Measurements from ENCODE around the gene CARM1.

The CARM1 gene

DNA sequence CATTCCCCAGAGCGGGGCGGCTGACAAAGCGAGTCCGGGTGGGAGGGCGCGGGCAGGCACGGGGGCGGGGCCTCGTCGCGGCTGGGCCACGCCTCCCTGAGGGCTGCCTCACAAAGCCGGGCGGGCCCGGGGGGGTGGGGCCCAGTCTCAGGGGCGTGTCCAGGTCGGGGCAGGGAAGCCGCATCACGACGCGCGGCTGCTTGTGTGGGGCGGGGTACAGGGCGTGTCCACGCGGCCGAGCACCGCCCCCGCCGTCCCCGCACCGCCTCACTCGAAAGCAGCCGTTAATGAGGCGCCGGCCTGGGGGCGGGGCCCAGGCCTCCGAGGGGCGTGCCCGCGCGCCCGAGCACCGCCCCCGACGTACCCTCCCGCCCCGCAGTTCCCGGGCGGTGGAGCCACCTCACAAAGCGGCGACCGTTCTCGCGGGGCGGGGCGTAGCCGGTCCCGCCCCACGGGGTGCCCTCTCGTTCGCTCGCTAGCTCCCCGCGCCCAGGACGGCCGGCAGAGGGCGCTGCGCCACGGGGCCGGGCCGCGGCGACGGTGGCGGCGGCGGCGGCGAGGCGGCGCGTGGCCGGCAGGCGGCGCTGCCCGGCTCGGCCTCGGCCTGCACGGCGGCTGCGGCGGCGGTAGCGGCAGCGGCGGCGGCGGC lies at the start of gene CARM1:
CARM1 (plus strand) TSS at position 599 of the 649 bp plus-strand sequence. CDS start 150 bp downstream, outside the sequence.
- Mint-ChIP-seq H3K4me3 (peak within 1 kb of the TSS; percentile 77 to 83), H3K9me3 (no peaks in the 10 kb centered on the region), H3K27ac (peak within 1 kb of the TSS; percentile 59 to 89), H3K27me3 (no peaks in the 10 kb centered on the region), H3K4me1 (peaks cover 64% of the 10 kb centered on the region)
- DNase-seq (peak; percentile 99 to 100), ATAC-seq (peak; percentile 89)

- DNase-seq, result no peak
- peak overlapping the region in 1 of 2 donors; percentile 85 for H3K27ac Mint-ChIP-seq
- H3K4me1 Mint-ChIP-seq, result peaks cover 29% of the 10 kb centered on the region
- H3K27me3 Mint-ChIP-seq, result no peaks in the 10 kb centered on the region
- ATAC-seq, result no peak
- H3K9me3 Mint-ChIP-seq, result no peaks in the 10 kb centered on the region
- H3K4me3 Mint-ChIP-seq, result no peak overlapping the region
These were observed 47.7 kb upstream of the CARM1 start for GRCh38 chr19:10823690-10824089.

GRCh38 chr19:10826231-10826630 lies 45.1 kb upstream of the CARM1 start:
- ATAC-seq (no peak), DNase-seq (no peak)
- Mint-ChIP-seq H3K27me3 (no peaks in the 10 kb centered on the region), H3K4me1 (peaks cover 15% of the 10 kb centered on the region), H3K4me3 (no peak overlapping the region), H3K27ac (no peak overlapping the region), H3K9me3 (no peaks in the 10 kb centered on the region)

- no peaks in the 10 kb centered on the region for H3K27me3 Mint-ChIP-seq
- no peaks in the 10 kb centered on the region for H3K9me3 Mint-ChIP-seq
- DNase-seq (no peak), ATAC-seq (no peak)
- no peak overlapping the region for H3K4me3 Mint-ChIP-seq
- no peak overlapping the region for H3K27ac Mint-ChIP-seq
- peaks cover 10% of the 10 kb centered on the region for H3K4me1 Mint-ChIP-seq
These were observed 44.5 kb upstream of the CARM1 start for GRCh38 chr19:10826846-10827245.

- DNase-seq (no peak), ATAC-seq (peak; percentile 36)
- H3K4me1 Mint-ChIP-seq, result peaks cover 9% of the 10 kb centered on the region
- no peaks in the 10 kb centered on the region for H3K9me3 Mint-ChIP-seq
- H3K27me3 Mint-ChIP-seq, result no peaks in the 10 kb centered on the region
- no peak overlapping the region for H3K4me3 Mint-ChIP-seq
- H3K27ac Mint-ChIP-seq, result peak overlapping the region; percentile 49 to 96
These were observed 42.2 kb upstream of the CARM1 start for GRCh38 chr19:10828981-10829821.

- no peaks in the 10 kb centered on the region for H3K27me3 Mint-ChIP-seq
- no peaks in the 10 kb centered on the region for H3K9me3 Mint-ChIP-seq
- no peak overlapping the region for H3K4me3 Mint-ChIP-seq
- peak overlapping the region; percentile 49 to 96 for H3K27ac Mint-ChIP-seq
- ATAC-seq (peak; percentile 35), DNase-seq (no peak)
- peaks cover 12% of the 10 kb centered on the region for H3K4me1 Mint-ChIP-seq
These were observed 41.4 kb upstream of the CARM1 start for GRCh38 chr19:10829967-10830366.

GRCh38 chr19:10830370-10830769 lies 41.0 kb upstream of the CARM1 start:
- DNase-seq (no peak), ATAC-seq (peak; percentile 1)
- peaks cover 16% of the 10 kb centered on the region for H3K4me1 Mint-ChIP-seq
- no peaks in the 10 kb centered on the region for H3K9me3 Mint-ChIP-seq
- no peaks in the 10 kb centered on the region for H3K27me3 Mint-ChIP-seq
- H3K4me3 Mint-ChIP-seq, result no peak overlapping the region
- peak overlapping the region in 1 of 2 donors; percentile 96 for H3K27ac Mint-ChIP-seq

DNA sequence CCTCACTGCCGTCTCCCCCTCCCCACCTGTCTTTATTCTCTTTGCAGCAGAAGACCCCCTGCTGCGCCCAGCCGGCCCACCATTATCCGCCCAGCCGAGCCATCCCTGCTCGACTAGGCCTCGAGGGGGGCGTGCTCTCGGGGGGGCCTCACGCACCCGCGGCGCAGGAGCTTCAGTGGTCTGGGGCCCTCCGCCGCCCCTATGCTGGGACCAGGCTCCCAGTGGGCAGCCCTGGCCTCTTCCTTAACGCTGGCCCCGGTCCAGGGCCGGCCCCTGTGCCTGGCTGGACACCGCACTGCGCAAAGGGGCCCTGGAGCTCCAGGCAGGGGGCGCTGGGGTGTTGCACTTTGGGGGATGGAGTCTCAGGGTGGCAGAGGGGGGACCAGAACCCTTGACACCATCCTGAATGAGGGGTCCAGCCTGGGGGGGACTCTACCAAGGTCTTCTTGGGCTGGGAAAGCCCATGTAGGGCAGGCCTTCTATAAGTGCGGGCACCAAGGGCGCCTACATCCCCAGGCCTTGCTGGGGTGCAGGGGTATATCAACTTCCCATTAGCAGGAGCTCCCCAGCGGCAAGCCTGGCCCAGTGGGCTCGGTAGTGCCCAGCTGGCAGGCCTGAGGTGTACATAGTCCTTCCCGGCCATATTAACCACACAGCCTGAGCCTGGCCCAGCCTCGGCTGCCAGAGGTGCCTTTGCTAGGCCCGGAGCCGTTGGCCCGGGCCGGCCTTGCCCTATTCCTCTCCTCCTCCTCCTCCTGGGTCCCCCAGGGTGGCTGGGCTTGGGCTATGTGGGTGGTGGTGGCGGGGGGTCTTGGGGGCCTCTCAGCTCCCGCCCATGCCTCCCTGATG lies 40.2 kb upstream of the CARM1 start:
- Mint-ChIP-seq H3K27ac (peak overlapping the region in 1 of 2 donors; percentile 89), H3K27me3 (no peaks in the 10 kb centered on the region), H3K4me3 (no peak overlapping the region), H3K4me1 (peaks cover 24% of the 10 kb centered on the region), H3K9me3 (peaks cover 0 to under 1% of the 10 kb centered on the region in 2 donors)
- ATAC-seq, result no peak
- DNase-seq, result no peak

DNA sequence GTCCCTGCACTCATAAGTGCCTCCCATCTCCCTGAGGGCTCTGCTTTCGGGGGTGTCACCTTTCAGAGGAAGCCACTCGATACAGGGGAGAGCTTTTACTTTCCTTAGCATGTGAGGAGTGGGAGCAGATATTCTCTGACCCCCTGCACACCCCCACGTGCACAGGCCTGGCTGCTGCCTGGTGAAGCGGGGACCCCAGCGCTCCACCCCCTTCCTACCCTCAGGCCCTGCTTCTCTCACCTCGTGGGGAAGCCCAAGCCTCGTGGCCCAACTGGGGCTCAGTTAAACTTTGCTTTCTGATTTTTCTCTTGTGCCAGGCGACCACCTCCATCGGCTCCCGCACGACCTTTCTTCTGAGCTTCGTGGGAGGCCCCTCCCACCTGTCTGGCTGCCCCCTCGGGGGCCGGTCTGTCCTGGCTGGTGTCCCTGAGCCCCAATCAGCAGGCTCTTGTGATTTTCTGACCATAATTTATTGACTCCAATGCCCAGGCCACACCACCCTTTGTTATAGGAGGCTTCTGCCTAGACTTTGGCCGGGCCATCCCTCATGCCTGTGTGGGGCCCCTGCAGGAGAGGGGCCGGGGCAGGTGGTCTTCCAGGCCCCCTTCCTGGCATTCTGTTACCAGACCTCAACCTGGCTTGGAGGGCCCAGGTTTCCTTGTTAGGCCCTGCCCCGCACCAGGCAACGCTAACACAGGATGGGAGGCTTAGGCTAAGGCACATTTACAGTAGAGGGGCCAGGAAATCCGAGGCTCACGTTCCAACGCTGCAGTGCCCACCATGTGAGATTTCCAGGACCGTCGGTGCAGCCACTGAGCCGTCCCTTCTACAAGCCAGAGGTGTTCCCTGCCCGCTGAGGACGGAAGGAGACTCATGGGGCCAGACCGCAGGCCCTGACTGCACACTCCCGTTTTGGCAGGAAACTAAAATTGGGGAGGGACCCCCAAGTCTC lies 39.1 kb upstream of the CARM1 start:
- Mint-ChIP-seq H3K4me1 (peaks cover 34% of the 10 kb centered on the region), H3K4me3 (no peak overlapping the region), H3K9me3 (peaks cover 0 to 7% of the 10 kb centered on the region in 2 donors), H3K27me3 (no peaks in the 10 kb centered on the region), H3K27ac (peak overlapping the region; percentile 52 to 89)
- ATAC-seq, result no peak
- DNase-seq, result no peak

- peak overlapping the region in 1 of 2 donors; percentile 74 for H3K27ac Mint-ChIP-seq
- no peak for DNase-seq
- ATAC-seq, result no peak
- H3K4me1 Mint-ChIP-seq, result peaks cover 34% of the 10 kb centered on the region
- H3K4me3 Mint-ChIP-seq, result no peak overlapping the region
- peaks cover 0 to 7% of the 10 kb centered on the region in 2 donors for H3K9me3 Mint-ChIP-seq
- H3K27me3 Mint-ChIP-seq, result no peaks in the 10 kb centered on the region
These were observed 38.4 kb upstream of the CARM1 start for GRCh38 chr19:10832939-10833296.

DNA sequence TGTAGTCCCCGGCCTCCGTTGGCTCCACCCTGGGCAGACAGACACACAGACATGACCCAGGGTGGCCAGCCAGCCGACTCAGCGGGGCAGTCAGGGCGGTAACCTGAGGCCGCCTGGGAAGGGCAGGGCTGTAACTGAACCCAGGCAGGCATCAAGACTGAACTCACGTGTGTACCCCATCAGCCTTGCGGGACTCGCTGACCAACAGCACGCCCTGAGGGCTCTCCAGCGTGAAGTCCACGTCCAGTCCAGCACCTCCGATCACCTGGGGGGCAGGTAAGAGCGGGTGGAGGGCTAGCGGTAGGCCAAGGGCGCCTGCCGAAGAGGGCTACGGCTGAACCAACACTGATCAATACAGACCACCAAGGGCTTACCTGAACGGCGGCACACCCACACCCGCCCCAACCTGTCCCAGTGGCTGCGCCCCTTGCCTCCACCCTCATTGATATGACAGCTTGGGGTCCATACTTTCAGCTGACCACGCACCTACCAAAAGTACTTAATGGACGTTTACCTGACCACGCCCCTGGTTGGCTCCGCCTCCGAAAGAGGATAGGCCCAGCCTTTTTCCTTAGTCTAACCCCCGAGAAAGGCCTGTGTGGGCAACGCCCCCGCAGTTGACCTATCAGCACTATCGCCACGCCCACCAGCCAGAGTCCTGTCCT lies 36.1 kb upstream of the CARM1 start:
- peaks cover 5 to 7% of the 10 kb centered on the region in 2 donors for H3K9me3 Mint-ChIP-seq

DNA sequence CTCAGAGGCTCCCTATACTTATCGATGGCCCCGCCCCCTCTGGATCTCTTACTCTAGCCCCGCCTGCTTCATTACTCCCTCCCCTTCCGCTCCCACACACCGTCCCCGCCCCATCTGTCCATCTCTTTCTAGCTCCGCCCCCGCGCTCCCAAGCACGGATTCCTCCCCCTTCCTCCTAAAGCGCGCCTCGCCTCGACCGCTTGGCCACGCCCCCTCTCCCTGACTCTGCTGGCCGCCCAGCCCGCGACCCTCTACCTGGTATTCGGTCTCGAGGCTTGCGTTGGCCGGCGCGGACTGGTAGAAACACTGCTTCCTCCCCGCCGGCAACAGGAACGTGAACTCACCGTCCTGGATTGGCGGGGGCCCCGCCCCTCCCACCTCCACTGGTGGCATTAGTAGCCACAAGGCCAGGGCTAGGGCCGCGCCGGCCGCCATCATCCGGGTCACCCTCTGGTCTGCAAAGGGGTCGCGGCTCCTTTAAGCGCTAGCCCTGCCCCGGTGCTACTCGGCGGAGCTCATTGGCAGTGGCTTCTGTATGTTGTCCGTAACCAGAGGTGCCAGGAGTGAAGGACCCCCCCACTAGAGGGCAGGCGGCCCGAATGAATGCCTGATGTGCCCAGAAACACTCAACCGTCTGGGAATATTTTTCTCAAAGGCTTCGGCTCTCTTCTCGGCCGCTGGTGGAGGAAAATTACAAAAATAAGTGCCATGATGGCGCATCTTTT lies 35.4 kb upstream of the CARM1 start, which contains the start of gene TMED1:
TMED1 (minus strand) TSS at position 459 of the 725 bp plus-strand sequence; CDS start at position 438, 21 bp downstream.
- Mint-ChIP-seq H3K27me3 (no peaks in the 10 kb centered on the region), H3K4me1 (peaks cover 29% of the 10 kb centered on the region), H3K27ac (peak within 1 kb of the TSS; percentile 99), H3K4me3 (peak within 1 kb of the TSS; percentile 90 to 96), H3K9me3 (peaks cover 5 to 7% of the 10 kb centered on the region in 2 donors)
- peak; percentile 96 to 98 for DNase-seq
- ATAC-seq, result peak; percentile 93

More for the DNA sequence above, 36.1 kb upstream of the CARM1 start:
- ATAC-seq (peak; percentile 0), DNase-seq (no peak)
- peak overlapping the region; percentile 90 to 96 for H3K4me3 Mint-ChIP-seq
- H3K27me3 Mint-ChIP-seq, result no peaks in the 10 kb centered on the region
- peak overlapping the region; percentile 99 for H3K27ac Mint-ChIP-seq
- peaks cover 31% of the 10 kb centered on the region for H3K4me1 Mint-ChIP-seq

DNA sequence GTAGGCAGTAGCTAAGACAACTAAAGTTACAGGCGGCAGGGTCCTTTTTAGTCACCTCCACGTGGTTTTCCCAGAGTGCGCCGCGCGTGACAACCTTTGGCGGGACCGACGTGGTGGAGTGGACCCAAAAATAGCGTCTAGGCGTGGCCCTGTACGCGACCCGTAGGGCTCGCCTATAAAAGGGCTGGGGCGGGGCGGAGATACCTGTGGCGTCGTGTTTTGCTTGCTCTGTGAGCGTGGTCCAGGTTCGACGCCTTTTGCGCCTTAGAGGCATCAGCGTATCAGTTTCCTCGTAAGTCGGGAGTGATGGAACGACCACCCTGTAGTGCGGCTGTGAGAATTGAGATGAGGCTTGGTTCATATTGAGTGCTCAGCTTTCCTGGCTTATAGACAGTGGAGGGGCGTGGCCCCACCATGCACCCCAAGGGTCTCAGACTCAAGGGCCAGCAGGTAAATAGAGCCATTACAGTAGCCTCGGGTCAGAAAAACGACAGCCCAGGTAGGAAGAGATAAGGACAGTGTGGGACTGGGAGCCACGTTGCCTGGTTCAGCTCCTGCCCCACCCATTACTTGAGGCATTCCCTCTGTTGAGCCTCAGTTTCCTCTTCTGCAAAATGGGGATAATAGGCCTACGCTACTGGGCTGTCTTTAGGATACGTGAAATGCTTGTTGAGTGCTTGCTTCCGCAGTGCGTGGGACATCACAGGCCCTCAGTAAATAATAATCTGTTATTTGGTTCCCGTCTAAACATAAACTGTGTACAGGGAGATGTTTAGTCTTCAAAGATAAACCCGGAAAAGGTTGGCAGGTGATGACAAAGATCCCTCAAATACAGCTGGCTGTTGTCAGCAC lies 34.6 kb upstream of the CARM1 start:
- Mint-ChIP-seq H3K4me3 (peak overlapping the region; percentile 90 to 96), H3K27ac (peak overlapping the region; percentile 99), H3K27me3 (no peaks in the 10 kb centered on the region), H3K4me1 (peaks cover 29% of the 10 kb centered on the region), H3K9me3 (peaks cover 5 to 7% of the 10 kb centered on the region in 2 donors)
- DNase-seq (peak; percentile 91), ATAC-seq (peak; percentile 65)

Data from stimulated activated naive CD8-positive, alpha-beta T cell treated with anti-CD3 and anti-CD28 coated beads, Interleukin-15, amount 100 ng/mL, for 72 hours (primary cell).